K562 (cell line): ENCODE measurements around the gene TARBP1. TPM values are rescaled to one million over a fixed set of nuclear protein-coding genes. Genes with fewer than 3 reads are reported as not detected.

Experiments used
- ASH1L ChIP-seq: fragments of 450-650 bp; IDR thresholded peaks from 2 replicates; pipeline ENCODE4 v1.6.1; 2018; ENCODE audit warnings: borderline replicate concordance, mild to moderate bottlenecking, low read depth; ENCODE audit not compliant: partially characterized antibody
- EHMT2 ChIP-seq: fragments of 450-650 bp; IDR thresholded peaks from 2 replicates; pipeline ENCODE4 v1.6.1; 2018; ENCODE audit warnings: antibody characterized with exemption
- FIP1L1 ChIP-seq: fragments of 200-400 bp; formaldehyde crosslinking; IDR thresholded peaks from 2 replicates; pipeline ENCODE4 v1.6.1; 2018; ENCODE audit warnings: mild to moderate bottlenecking, low read depth, low read length; ENCODE audit not compliant: poor library complexity, severe bottlenecking
- GATAD2B ChIP-seq: fragments of 450-650 bp; IDR thresholded peaks from 2 replicates; pipeline ENCODE4 v1.6.1; 2017; ENCODE audit warnings: mild to moderate bottlenecking, borderline replicate concordance
- HES1 ChIP-seq: fragments of 450-650 bp; IDR thresholded peaks from 2 replicates; pipeline ENCODE4 v1.6.1; 2016; ENCODE audit warnings: low read depth, mild to moderate bottlenecking, moderate library complexity
- JUNB ChIP-seq: fragments of 450-650 bp; formaldehyde crosslinking; conservative IDR thresholded peaks from 2 replicates; pipeline ENCODE4 v1.4.0; 2020; ENCODE audit warnings: mild to moderate bottlenecking
- KLF10 ChIP-seq: fragments of 250-450 bp; sonication (Bioruptor Pico); IDR thresholded peaks from 2 replicates; pipeline ENCODE4 v1.6.1; 2021; ENCODE audit warnings: matching md5 sums
- MAZ ChIP-seq, 2 experiments: fragments of 450-650 bp in 1 of 2; sonication (generic) in 1 of 2; formaldehyde crosslinking; IDR thresholded peaks in 1 of 2; conservative IDR thresholded peaks in 1 of 2; 2 replicates each; pipeline versions ENCODE4 v1.4.0 to v1.5.0; 2020; ENCODE audit warnings: mild to moderate bottlenecking in 1 of 2, missing genetic modification reagents in 1 of 2
- MCM2 ChIP-seq: fragments of 450-650 bp; IDR thresholded peaks from 2 replicates; pipeline ENCODE4 v1.6.1; 2017; ENCODE audit warnings: low read depth, mild to moderate bottlenecking
- MEF2A ChIP-seq: IDR thresholded peaks from 2 replicates; pipeline ENCODE4 v1.6.1; 2011; ENCODE audit warnings: low read depth, mild to moderate bottlenecking, low read length, moderate library complexity; ENCODE audit not compliant: control insufficient read depth
- NCOR1 ChIP-seq: fragments of 450-650 bp; IDR thresholded peaks from 2 replicates; pipeline ENCODE4 v1.6.1; 2016; ENCODE audit warnings: mild to moderate bottlenecking, moderate library complexity
- PHB ChIP-seq: fragments of 250-450 bp; sonication (Bioruptor Pico); IDR thresholded peaks from 2 replicates; pipeline ENCODE4 v1.5.0; 2021
- POLR2G ChIP-seq: fragments of 200-400 bp; formaldehyde crosslinking; IDR thresholded peaks from 2 replicates; pipeline ENCODE4 v1.6.1; 2017; ENCODE audit warnings: low read depth, mild to moderate bottlenecking, antibody characterized with exemption, low read length, moderate library complexity
- PTBP1 ChIP-seq: fragments of 200-400 bp; formaldehyde crosslinking; IDR thresholded peaks from 2 replicates; pipeline ENCODE4 v1.6.1; 2017; ENCODE audit warnings: low read depth, low read length
- PURB ChIP-seq: sonication (generic); formaldehyde crosslinking; IDR thresholded peaks from 2 replicates; pipeline ENCODE4 v1.9.0; 2021; ENCODE audit warnings: low read depth, mild to moderate bottlenecking, missing genetic modification reagents
- SP2 ChIP-seq: IDR thresholded peaks from 2 replicates; pipeline ENCODE4 v1.6.1; 2011; ENCODE audit warnings: mild to moderate bottlenecking, low read depth, low read length, moderate library complexity; ENCODE audit not compliant: poor library complexity, severe bottlenecking; ENCODE audit errors: extremely low read depth
- TEAD1 ChIP-seq, 2 experiments: fragments of 450-650 bp in 1 of 2; sonication (generic) in 1 of 2; formaldehyde crosslinking; IDR thresholded peaks; 2 replicates each; pipeline versions ENCODE4 v1.4.0 to v1.8.0; 2020 to 2022; ENCODE audit warnings: mild to moderate bottlenecking in 2 of 2, missing genetic modification reagents in 1 of 2
- WHSC1 ChIP-seq: IDR thresholded peaks from one replicate; pipeline ENCODE4 v1.6.1; 2012; ENCODE audit warnings: low read length, control low read depth, inconsistent platforms
- ZNF184 ChIP-seq: sonication (generic); formaldehyde crosslinking; IDR thresholded peaks from 2 replicates; pipeline ENCODE4 v1.5.0; 2020; ENCODE audit warnings: missing genetic modification reagents
- ZNF717 ChIP-seq: fragments of 250-450 bp; sonication (Bioruptor Pico); IDR thresholded peaks from 2 replicates; pipeline ENCODE4 v1.5.0; 2021
- ZNF764 ChIP-seq: fragments of 250-450 bp; sonication (Bioruptor Pico); IDR thresholded peaks from 2 replicates; pipeline ENCODE4 v1.4.0; 2020; ENCODE audit warnings: low read depth, mild to moderate bottlenecking, moderate library complexity
- polyA plus RNA-seq, 8 experiments: library from polyadenylated mRNA; depleted of rRNA in 4 of 8; stranded (reverse) in 5 of 8; unstranded in 3 of 8; fragments of >200 nt; fragmentation: Nextera tagmentation in 2 of 8; fragmentation: Illumina TruSeq in 1 of 8; extraction: Ambion mirVana in 2 of 8; extraction: Trizol in 1 of 8; gene quantifications; 2 replicates each; pipeline versions ENCODE4 v1.2.1 to v1.2.3, GENCODE V29; 2011 to 2014; ENCODE audit warnings: inconsistent platforms in 1 of 8, missing spikeins in 1 of 8
- total RNA-seq, 7 experiments: library from RNA; depleted of rRNA in 6 of 7; stranded (reverse); fragments of >200 nt in 6 of 7; fragmentation: Illumina TruSeq in 2 of 7; extraction: Trizol in 2 of 7; gene quantifications; 2 replicates each; pipeline versions ENCODE4 v1.2.1 to v1.2.3, GENCODE V29; 2011 to 2021; ENCODE audit warnings: low replicate concordance in 1 of 7
- TF ChIP-seq, protein P1 (sequence below): fragments of 250-450 bp; sonication (Bioruptor Pico); IDR thresholded peaks from 2 replicates; pipeline ENCODE4 v1.4.0; 2020; ENCODE audit warnings: mild to moderate bottlenecking, moderate library complexity, borderline replicate concordance
- TF ChIP-seq, protein P2 (sequence below), 2 experiments: IDR thresholded peaks; 2 replicates each; pipeline ENCODE4 v1.6.1; 2012; ENCODE audit warnings: improper control_type of control experiment in 2 of 2, low read depth in 2 of 2, low read length in 2 of 2, borderline replicate concordance in 1 of 2

Gene TARBP1
- total and polyA plus RNA-seq, 9 of the 15 experiments (the other 6 are each of a cell fraction or from before 2014, with no cell fraction given): 8.8 to 48.0 (median 22.9) TPM

DNA sequence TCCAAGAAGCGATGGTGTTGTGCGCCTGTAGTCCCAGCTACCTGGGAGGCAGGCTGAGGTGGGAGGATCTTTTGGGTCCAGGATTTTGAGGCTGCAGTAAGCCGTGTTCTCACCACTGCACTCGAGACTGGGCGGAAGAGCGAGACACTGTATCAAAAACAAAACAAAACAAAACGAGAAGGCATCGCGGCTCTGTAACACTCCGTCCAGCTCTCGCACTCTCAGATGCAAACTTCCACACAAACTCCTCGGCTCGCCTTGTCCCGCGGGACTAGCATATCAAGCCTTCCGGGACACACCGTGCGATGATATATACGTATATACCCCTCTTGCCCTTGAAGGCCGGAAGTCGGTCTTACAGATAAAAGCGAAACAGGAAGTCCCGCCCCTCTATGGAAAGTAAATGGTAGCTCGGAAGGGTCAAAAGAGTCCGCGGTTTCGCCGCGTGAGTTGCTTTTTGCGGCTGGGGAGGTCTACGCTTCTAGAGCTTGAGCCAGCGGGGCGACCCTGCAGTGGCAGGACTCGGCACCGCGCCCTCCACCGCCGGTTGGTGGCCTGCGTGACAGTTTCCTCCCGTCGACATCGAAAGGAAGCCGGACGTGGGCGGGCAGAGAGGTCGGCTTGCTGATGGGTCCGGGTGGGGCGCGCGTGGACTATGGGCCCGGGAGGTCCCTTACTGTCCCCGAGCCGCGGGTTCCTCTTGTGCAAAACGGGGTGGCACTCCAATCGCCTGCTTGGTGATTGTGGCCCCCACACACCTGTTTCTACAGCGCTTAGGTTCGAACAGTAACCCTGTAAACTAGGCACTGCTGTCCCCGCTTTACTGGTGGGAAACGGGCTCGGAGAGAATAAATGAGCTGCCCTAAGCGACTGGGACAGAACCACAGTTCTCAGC, 105.7 kb downstream of the TARBP1 start, which contains the start of gene COA6 (continued):
- TF ChIP-seq SP2: peak; percentile 35
- TF ChIP-seq, protein P1, sequence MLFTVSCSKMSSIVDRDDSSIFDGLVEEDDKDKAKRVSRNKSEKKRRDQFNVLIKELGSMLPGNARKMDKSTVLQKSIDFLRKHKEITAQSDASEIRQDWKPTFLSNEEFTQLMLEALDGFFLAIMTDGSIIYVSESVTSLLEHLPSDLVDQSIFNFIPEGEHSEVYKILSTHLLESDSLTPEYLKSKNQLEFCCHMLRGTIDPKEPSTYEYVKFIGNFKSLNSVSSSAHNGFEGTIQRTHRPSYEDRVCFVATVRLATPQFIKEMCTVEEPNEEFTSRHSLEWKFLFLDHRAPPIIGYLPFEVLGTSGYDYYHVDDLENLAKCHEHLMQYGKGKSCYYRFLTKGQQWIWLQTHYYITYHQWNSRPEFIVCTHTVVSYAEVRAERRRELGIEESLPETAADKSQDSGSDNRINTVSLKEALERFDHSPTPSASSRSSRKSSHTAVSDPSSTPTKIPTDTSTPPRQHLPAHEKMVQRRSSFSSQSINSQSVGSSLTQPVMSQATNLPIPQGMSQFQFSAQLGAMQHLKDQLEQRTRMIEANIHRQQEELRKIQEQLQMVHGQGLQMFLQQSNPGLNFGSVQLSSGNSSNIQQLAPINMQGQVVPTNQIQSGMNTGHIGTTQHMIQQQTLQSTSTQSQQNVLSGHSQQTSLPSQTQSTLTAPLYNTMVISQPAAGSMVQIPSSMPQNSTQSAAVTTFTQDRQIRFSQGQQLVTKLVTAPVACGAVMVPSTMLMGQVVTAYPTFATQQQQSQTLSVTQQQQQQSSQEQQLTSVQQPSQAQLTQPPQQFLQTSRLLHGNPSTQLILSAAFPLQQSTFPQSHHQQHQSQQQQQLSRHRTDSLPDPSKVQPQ: no peak
- TF ChIP-seq EHMT2: peak; percentile 23; the same call in 1 of the 2 replicates
- TF ChIP-seq NCOR1: peak; percentile 53; the same call in 1 of the 2 replicates
- no peak for TF ChIP-seq MEF2A
- TF ChIP-seq POLR2G: peak; percentile 97
- no peak for TF ChIP-seq PTBP1
- TF ChIP-seq MAZ (CRISPR knock-in tag; conservative IDR thresholded peaks at IDR 0.05 in 1 of 2, IDR thresholded peaks at IDR 0.05 in 1 of 2): peak; percentile 81
- TF ChIP-seq JUNB (CRISPR knock-in tag): no peak
- TF ChIP-seq, protein P2, sequence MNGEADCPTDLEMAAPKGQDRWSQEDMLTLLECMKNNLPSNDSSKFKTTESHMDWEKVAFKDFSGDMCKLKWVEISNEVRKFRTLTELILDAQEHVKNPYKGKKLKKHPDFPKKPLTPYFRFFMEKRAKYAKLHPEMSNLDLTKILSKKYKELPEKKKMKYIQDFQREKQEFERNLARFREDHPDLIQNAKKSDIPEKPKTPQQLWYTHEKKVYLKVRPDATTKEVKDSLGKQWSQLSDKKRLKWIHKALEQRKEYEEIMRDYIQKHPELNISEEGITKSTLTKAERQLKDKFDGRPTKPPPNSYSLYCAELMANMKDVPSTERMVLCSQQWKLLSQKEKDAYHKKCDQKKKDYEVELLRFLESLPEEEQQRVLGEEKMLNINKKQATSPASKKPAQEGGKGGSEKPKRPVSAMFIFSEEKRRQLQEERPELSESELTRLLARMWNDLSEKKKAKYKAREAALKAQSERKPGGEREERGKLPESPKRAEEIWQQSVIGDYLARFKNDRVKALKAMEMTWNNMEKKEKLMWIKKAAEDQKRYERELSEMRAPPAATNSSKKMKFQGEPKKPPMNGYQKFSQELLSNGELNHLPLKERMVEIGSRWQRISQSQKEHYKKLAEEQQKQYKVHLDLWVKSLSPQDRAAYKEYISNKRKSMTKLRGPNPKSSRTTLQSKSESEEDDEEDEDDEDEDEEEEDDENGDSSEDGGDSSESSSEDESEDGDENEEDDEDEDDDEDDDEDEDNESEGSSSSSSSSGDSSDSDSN (IDR thresholded peaks at IDR 0.05; ENCODE audit: borderline replicate concordance in 1 of 2, low read depth in 2 of 2, low read length in 2 of 2): 0 out of 4 replicates have a peak, but pooled peaks of 1 of the 2 experiments have one; percentile 22
- TF ChIP-seq ASH1L: peak; percentile 68
- no peak for TF ChIP-seq ZNF717
- no peak for TF ChIP-seq PURB (CRISPR knock-in tag)
- no peak for TF ChIP-seq ZNF764 (CRISPR knock-in tag)
- no peak for TF ChIP-seq KLF10 (CRISPR knock-in tag)
- peak; percentile 58; the same call in 1 of the 2 replicates for TF ChIP-seq GATAD2B
- TF ChIP-seq ZNF184 (CRISPR knock-in tag): no peak
- TF ChIP-seq WHSC1: no peak
- peak; percentile 8 to 67; a peak in 1 of 4 replicates for TF ChIP-seq TEAD1 (CRISPR knock-in tag; IDR thresholded peaks at IDR 0.05)
- no peak for TF ChIP-seq PHB (CRISPR knock-in tag)
- peak; percentile 75 for TF ChIP-seq FIP1L1
- TF ChIP-seq MCM2: no peak
- no peak for TF ChIP-seq HES1
